ENCODE measurements around the gene KLK3.

Gene KLK3

DNA sequence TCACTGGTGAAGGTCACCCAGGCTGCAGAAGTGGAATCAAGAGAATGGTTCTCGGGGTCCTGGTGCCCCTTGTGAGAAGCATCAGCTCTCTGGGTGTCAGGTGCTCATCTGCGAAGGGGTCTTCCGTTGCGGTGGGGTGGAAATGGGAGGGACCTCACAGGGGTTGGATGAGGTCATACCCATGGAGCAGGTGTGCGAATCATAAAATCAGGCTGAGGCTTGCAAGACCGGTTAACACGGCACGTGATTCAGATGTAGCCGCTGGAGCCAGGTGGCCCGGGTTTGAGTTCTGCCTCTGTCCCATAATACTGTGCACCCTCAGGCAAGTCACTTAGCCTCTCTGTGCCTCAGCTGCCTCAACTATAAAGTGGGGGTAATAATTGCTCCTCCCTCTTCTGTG lies 17.4 kb upstream of the KLK3 start:
- Histone ChIP-seq H3K4me2 (ENCODE audit: low read depth, low read length, poor library complexity, severe bottlenecking) (no peak overlapping the region), H3K9me3 (ENCODE audit: insufficient read depth, low read length) (no peaks in the 10 kb centered on the region), H4K20me1 (ENCODE audit: low read depth, low read length) (no peaks in the 10 kb centered on the region), H3K4me3 (ENCODE audit: insufficient read depth, low read length, poor library complexity, severe bottlenecking) (no peak overlapping the region), H3K9ac (ENCODE audit: low read length) (no peak overlapping the region), H3K9me2 (replicated peaks; ENCODE audit: insufficient read depth, low read length) (no peaks in the 10 kb centered on the region), H3F3A (ENCODE audit: insufficient read depth) (no peaks in the 10 kb centered on the region), H3K27me3 (ENCODE audit: low read length) (no peaks in the 10 kb centered on the region), H3K79me2 (ENCODE audit: insufficient read depth, low read length) (no peaks in the 10 kb centered on the region), H2AFZ (ENCODE audit: low read depth, low read length, severe bottlenecking) (no peak overlapping the region), H3K27ac (ENCODE audit: low read depth, low read length) (no peak overlapping the region), H3K36me3 (ENCODE audit: low read length) (no peaks in the 10 kb centered on the region)
- no peak for TF ChIP-seq EZH2phosphoT487 (conservative IDR thresholded peaks at IDR 0.05; ENCODE audit: low read length)
- TF ChIP-seq CTCF (IDR thresholded peaks at IDR 0.05; ENCODE audit: insufficient read depth, low read length, poor library complexity, severe bottlenecking): no peak

- Histone ChIP-seq H3K9me2 (replicated peaks; ENCODE audit: insufficient read depth, low read length) (no peaks in the 10 kb centered on the region), H3K4me2 (ENCODE audit: low read depth, low read length, poor library complexity, severe bottlenecking) (no peak overlapping the region), H3K9me3 (ENCODE audit: insufficient read depth, low read length) (no peaks in the 10 kb centered on the region), H3K4me3 (ENCODE audit: insufficient read depth, low read length, poor library complexity, severe bottlenecking) (no peak overlapping the region), H3K9ac (ENCODE audit: low read length) (no peak overlapping the region), H3K79me2 (ENCODE audit: insufficient read depth, low read length) (no peaks in the 10 kb centered on the region), H3K27ac (ENCODE audit: low read depth, low read length) (no peak overlapping the region), H3K36me3 (ENCODE audit: low read length) (no peaks in the 10 kb centered on the region), H3F3A (ENCODE audit: insufficient read depth) (no peaks in the 10 kb centered on the region), H2AFZ (ENCODE audit: low read depth, low read length, severe bottlenecking) (no peak overlapping the region), H3K27me3 (ENCODE audit: low read length) (no peaks in the 10 kb centered on the region), H4K20me1 (ENCODE audit: low read depth, low read length) (no peaks in the 10 kb centered on the region)
- TF ChIP-seq EZH2phosphoT487 (conservative IDR thresholded peaks at IDR 0.05; ENCODE audit: low read length): no peak
- no peak for TF ChIP-seq CTCF (IDR thresholded peaks at IDR 0.05; ENCODE audit: insufficient read depth, low read length, poor library complexity, severe bottlenecking)
Observed at GRCh38 chr19:50838239-50838638, 16.5 kb upstream of the KLK3 start.

DNA sequence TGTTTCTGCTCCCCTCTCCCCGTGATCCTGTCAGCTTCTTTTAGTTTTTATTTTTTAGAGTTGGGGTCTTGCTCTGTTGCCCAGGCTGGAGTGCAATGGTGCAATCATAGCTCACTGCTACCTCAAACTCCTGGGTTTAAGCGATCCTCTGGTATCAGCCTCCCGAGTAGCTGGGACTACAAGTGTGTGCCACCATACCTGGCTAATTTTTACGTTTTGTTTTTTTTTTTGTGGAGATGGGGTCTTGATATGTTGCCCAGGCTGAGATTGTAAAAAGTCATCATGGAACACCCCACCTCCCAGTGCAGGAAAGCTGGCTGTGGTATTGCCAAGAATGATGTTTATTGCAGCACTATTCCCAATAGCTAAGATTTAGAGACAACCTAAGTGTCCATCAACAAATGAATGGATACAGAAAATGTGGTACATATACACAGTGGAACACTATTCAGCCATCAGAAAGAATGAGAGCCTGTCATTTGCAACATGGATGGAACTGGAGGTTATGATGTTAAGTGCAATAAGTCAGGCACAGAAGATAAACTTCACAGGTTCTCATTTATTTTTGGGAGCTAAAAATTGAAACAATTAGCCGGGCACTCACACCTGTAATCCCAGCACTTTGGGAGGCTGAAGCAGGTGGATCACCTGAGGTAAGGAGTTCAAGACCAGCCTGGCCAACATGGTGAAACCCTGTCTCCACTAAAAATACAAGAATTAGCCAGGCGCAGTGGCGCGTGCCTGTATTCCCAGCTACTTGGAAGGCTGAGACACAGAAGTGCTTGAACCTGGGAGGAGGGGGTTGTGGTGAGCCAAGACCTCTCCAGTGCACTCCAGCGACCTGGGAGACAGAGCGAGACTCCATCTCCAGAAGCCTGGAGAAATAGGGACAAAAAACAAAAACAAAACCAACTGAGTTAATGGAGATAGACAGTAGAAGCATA lies 14.7 kb upstream of the KLK3 start:
- H3K9me2 ChIP-seq (replicated peaks; ENCODE audit: insufficient read depth, low read length): no peaks in the 10 kb centered on the region
- no peaks in the 10 kb centered on the region for H3K36me3 ChIP-seq (ENCODE audit: low read length)
- no peak overlapping the region for H2AFZ ChIP-seq (ENCODE audit: low read depth, low read length, severe bottlenecking)
- TF ChIP-seq EZH2phosphoT487 (conservative IDR thresholded peaks at IDR 0.05; ENCODE audit: low read length) (no peak), CTCF (IDR thresholded peaks at IDR 0.05; ENCODE audit: insufficient read depth, low read length, poor library complexity, severe bottlenecking) (no peak)
- no peaks in the 10 kb centered on the region for H4K20me1 ChIP-seq (ENCODE audit: low read depth, low read length)
- no peak overlapping the region for H3K4me3 ChIP-seq (ENCODE audit: insufficient read depth, low read length, poor library complexity, severe bottlenecking)
- H3K9ac ChIP-seq (ENCODE audit: low read length): no peak overlapping the region
- H3K79me2 ChIP-seq (ENCODE audit: insufficient read depth, low read length): no peaks in the 10 kb centered on the region
- no peak overlapping the region for H3K27ac ChIP-seq (ENCODE audit: low read depth, low read length)
- no peaks in the 10 kb centered on the region for H3F3A ChIP-seq (ENCODE audit: insufficient read depth)
- H3K9me3 ChIP-seq (ENCODE audit: insufficient read depth, low read length): no peaks in the 10 kb centered on the region
- H3K27me3 ChIP-seq (ENCODE audit: low read length): no peaks in the 10 kb centered on the region
- H3K4me2 ChIP-seq (ENCODE audit: low read depth, low read length, poor library complexity, severe bottlenecking): no peak overlapping the region
